CD4-positive, alpha-beta memory T cell (primary cell): ENCODE data around the gene RNF157. TPM values are rescaled to one million over a fixed set of nuclear protein-coding genes. Genes with fewer than 3 reads are reported as not detected.

ENCODE experiments used
- CTCF ChIA-PET: fragments of 350-600 bp; sonication (Branson Sonifier 250); formaldehyde crosslinking; loops from one replicate; lab custom pipeline; 2021; ENCODE audit warnings: inconsistent platforms; ENCODE audit not compliant: partially characterized antibody; lab: Charles Lee
- POLR2A ChIA-PET: fragments of 350-600 bp; sonication (Branson Sonifier 250); formaldehyde crosslinking; loops from one replicate; lab custom pipeline; 2021; ENCODE audit not compliant: partially characterized antibody; lab: Charles Lee
- DNase-seq, 5 donors: peaks; one replicate each; pipeline versions ENCODE4 v3.0.0 to v3.0.0-alpha.2; 2020 to 2022; ENCODE audit warnings: mixed read lengths in 1 of 5
- H3K27ac ChIP-seq: one replicate; pipeline ENCODE4 v1.7.0; 2013; ENCODE audit warnings: low read depth, low read length
- H3K27me3 ChIP-seq: 2 replicates; pipeline ENCODE4 v1.7.0; 2013; ENCODE audit warnings: mild to moderate bottlenecking, low read length, moderate library complexity; ENCODE audit not compliant: insufficient read depth
- H3K36me3 ChIP-seq: 2 replicates; pipeline ENCODE4 v1.7.0; 2013; ENCODE audit warnings: mild to moderate bottlenecking, low read length, moderate library complexity; ENCODE audit not compliant: insufficient read depth
- H3K4me1 ChIP-seq: 2 replicates; pipeline ENCODE4 v1.7.0; 2013; ENCODE audit warnings: mild to moderate bottlenecking, low read length, moderate library complexity; ENCODE audit not compliant: insufficient read depth
- H3K4me3 ChIP-seq, 2 donors: one replicate each; pipeline ENCODE4 v1.7.0; 2013; ENCODE audit warnings: low read length in 2 of 2, mild to moderate bottlenecking in 1 of 2
- H3K9me3 ChIP-seq, 2 donors: one replicate each; pipeline ENCODE4 v1.7.0; 2013; ENCODE audit warnings: low read length in 2 of 2, control low read depth in 1 of 2; ENCODE audit not compliant: control insufficient read depth in 1 of 2
- H3K27ac Mint-ChIP-seq, 7 donors: one replicate each; pipeline ENCODE4 v1.8.0; 2020 to 2021; ENCODE audit warnings: mixed read lengths in 7 of 7, mild to moderate bottlenecking in 6 of 7, inconsistent platforms in 3 of 7, moderate library complexity in 3 of 7
- H3K27me3 Mint-ChIP-seq, 2 donors: one replicate each; pipeline ENCODE4 v1.8.0; 2020 to 2021; ENCODE audit warnings: mixed read lengths in 2 of 2
- H3K36me3 Mint-ChIP-seq, 2 donors: one replicate each; pipeline ENCODE4 v1.8.0; 2020 to 2021; ENCODE audit warnings: mixed read lengths in 2 of 2, inconsistent platforms in 1 of 2, mild to moderate bottlenecking in 1 of 2
- H3K4me1 Mint-ChIP-seq, 4 donors: one replicate each; pipeline ENCODE4 v1.8.0; 2020 to 2021; ENCODE audit warnings: mixed read lengths in 4 of 4, mild to moderate bottlenecking in 1 of 4
- H3K4me3 Mint-ChIP-seq, 8 donors: one replicate each; pipeline ENCODE4 v1.8.0; 2020 to 2021; ENCODE audit warnings: mixed read lengths in 8 of 8, mild to moderate bottlenecking in 7 of 8, moderate library complexity in 6 of 8, inconsistent platforms in 3 of 8
- H3K9me3 Mint-ChIP-seq, 8 donors: one replicate each; pipeline ENCODE4 v1.8.0; 2020 to 2021; ENCODE audit warnings: mixed read lengths in 8 of 8, mild to moderate bottlenecking in 5 of 8, inconsistent platforms in 3 of 8, moderate library complexity in 1 of 8
- intact Hi-C: fragments of 100-400 bp; cut with micrococcal nuclease; formaldehyde crosslinking; loops from one replicate; pipeline ENCODE4 v1.15.1; 2023
- polyA plus RNA-seq, 2 donors: library from polyadenylated mRNA; unstranded; fragments of 300-500 nt; fragmentation: Illumina TruSeq; gene quantifications; one replicate each; pipeline ENCODE4 v1.2.3, GENCODE V29; 2021
- total RNA-seq, 2 experiments: library from RNA; stranded (reverse); gene quantifications; one replicate each; pipeline ENCODE4 v1.2.3, GENCODE V29; 2021

RNF157 gene
- 10 to 100 TPM; 19.5 to 22.5 TPM for total RNA-seq
- polyA plus RNA-seq: 10 to 100 TPM in 1 of 2 donors, 1 to 10 TPM in 1; 4.0 to 20.5 TPM

- Mint-ChIP-seq H3K4me1 (peaks cover 19 to 72% (median 47%) of the 10 kb centered on the region in 4 donors), H3K27ac (peak within 1 kb of the TSS; percentile 86 to 96 (median 93)), H3K4me3 (peak within 1 kb of the TSS; percentile 89 to 98 (median 92)), H3K36me3 (peaks cover 3% of the 10 kb centered on the region in 2 donors), H3K27me3 (no peaks in the 10 kb centered on the region), H3K9me3 (peaks cover 0 to 4% (median 0%) of the 10 kb centered on the region in 8 donors)
- H3K27me3 ChIP-seq: no peaks in the 10 kb centered on the region
- intact Hi-C loops: no loop called here
- POLR2A ChIA-PET: interaction anchor here (0.6 to 19.8 kb wide), 12 partner anchors 10 to 119 kb away, joined by 3 to 620 read pairs (median 5); partner anchors contain the start of gene UBALD2
- CTCF ChIA-PET: interaction anchor here (1.0 to 1.8 kb wide), 5 partner anchors 22 to 117 kb away, joined by 3 to 5 read pairs (median 4); no protein-coding TSS in a partner anchor
- H3K27ac ChIP-seq: peak within 1 kb of the TSS; percentile 50
- peak within 1 kb of the TSS; percentile 70 to 71 for H3K4me3 ChIP-seq
- no peaks in the 10 kb centered on the region for H3K36me3 ChIP-seq
- H3K4me1 ChIP-seq: peaks cover 51% of the 10 kb centered on the region
- no peaks in the 10 kb centered on the region for H3K9me3 ChIP-seq
- peak; percentile 61 to 76 (median 72) for DNase-seq
Observed at GRCh38 chr17:76240461-76241203, at the start of gene RNF157. RNF157 (minus strand) TSS chr17:76240493; CDS start chr17:76240240, 253 bp downstream.

GRCh38 chr17:76281573-76282371 is 41.5 kb upstream of the RNF157 start:
- H3K4me1 Mint-ChIP-seq: peaks cover 4 to 5% (median 4%) of the 10 kb centered on the region in 4 donors
- peak overlapping the region in 1 of 7 donors; percentile 16 for H3K27ac Mint-ChIP-seq
- intact Hi-C loops: no loop called here
- Histone ChIP-seq H3K27me3 (no peaks in the 10 kb centered on the region), H3K4me3 (no peak overlapping the region), H3K9me3 (no peaks in the 10 kb centered on the region), H3K4me1 (peaks cover 5% of the 10 kb centered on the region), H3K27ac (no peak overlapping the region), H3K36me3 (no peaks in the 10 kb centered on the region)
- no peak overlapping the region for H3K4me3 Mint-ChIP-seq
- H3K9me3 Mint-ChIP-seq: no peaks in the 10 kb centered on the region
- H3K27me3 Mint-ChIP-seq: no peaks in the 10 kb centered on the region
- POLR2A ChIA-PET: interaction anchor here (1.0 to 5.2 kb wide), 4 partner anchors 12 to 160 kb away, joined by 3 to 53 read pairs (median 30); no protein-coding TSS in a partner anchor
- CTCF ChIA-PET: interaction anchor here (1.4 to 6.5 kb wide), 8 partner anchors 16 to 268 kb away, joined by 3 to 232 read pairs (median 38); partner anchors contain the start of genes FOXJ1 and UBALD2
- H3K36me3 Mint-ChIP-seq: peaks cover 0 to 1% of the 10 kb centered on the region in 2 donors
- DNase-seq: no peak

DNA sequence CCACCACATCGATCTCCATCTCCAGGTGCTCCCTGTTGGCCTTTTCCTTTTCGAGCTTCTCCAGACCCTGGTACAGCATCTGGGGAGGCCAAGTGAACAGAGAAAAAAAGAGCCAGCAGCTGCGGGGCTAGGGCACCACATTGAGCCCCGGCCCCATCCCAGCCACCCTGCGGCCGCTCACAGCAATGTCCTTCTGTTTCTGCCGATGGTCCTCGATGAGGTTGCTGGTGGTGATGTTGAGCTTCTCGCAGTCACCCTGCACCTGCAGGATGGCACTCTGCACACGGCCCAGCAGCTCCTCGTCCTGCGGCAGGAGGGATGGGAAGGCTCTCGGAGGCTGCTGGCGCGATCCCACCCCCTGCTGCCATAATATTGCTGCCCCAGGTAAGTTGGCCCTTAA is 40.4 kb upstream of the RNF157 start:
- no peaks in the 10 kb centered on the region for H3K27me3 Mint-ChIP-seq
- H3K4me3 Mint-ChIP-seq: no peak overlapping the region
- peaks cover 0 to 1% of the 10 kb centered on the region in 2 donors for H3K36me3 Mint-ChIP-seq
- DNase-seq: no peak
- H3K27ac Mint-ChIP-seq: peak overlapping the region in 1 of 7 donors; percentile 16
- CTCF ChIA-PET: interaction anchor here (1.1 to 6.5 kb wide), 27 partner anchors 9 to 267 kb away, joined by 3 to 232 read pairs (median 15); partner anchors contain the start of genes EXOC7, FOXJ1, SRP68 and UBALD2
- H3K4me1 Mint-ChIP-seq: peaks cover 7 to 14% (median 9%) of the 10 kb centered on the region in 4 donors
- Histone ChIP-seq H3K36me3 (no peaks in the 10 kb centered on the region), H3K27me3 (no peaks in the 10 kb centered on the region), H3K4me1 (peaks cover 6% of the 10 kb centered on the region), H3K9me3 (no peaks in the 10 kb centered on the region), H3K27ac (no peak overlapping the region), H3K4me3 (no peak overlapping the region)
- H3K9me3 Mint-ChIP-seq: no peaks in the 10 kb centered on the region
- POLR2A ChIA-PET: interaction anchor here (0.8 to 5.2 kb wide), 10 partner anchors 11 to 165 kb away, joined by 3 to 53 read pairs (median 6); no protein-coding TSS in a partner anchor
- intact Hi-C loops: no loop called here

GRCh38 chr17:76279742-76280287 is 39.5 kb upstream of the RNF157 start:
- H3K4me1 ChIP-seq: peaks cover 10% of the 10 kb centered on the region
- Mint-ChIP-seq H3K9me3 (no peaks in the 10 kb centered on the region), H3K4me1 (peaks cover 7 to 21% (median 10%) of the 10 kb centered on the region in 4 donors), H3K36me3 (peaks cover 0 to 1% of the 10 kb centered on the region in 2 donors), H3K4me3 (no peak overlapping the region), H3K27ac (peak overlapping the region in 3 of 7 donors; percentile 25 to 77 (median 59)), H3K27me3 (no peaks in the 10 kb centered on the region)
- intact Hi-C loops: loop anchor here (1.0 kb wide), 5 partner anchors 19 to 266 kb away; no protein-coding TSS in a partner anchor
- no peaks in the 10 kb centered on the region for H3K36me3 ChIP-seq
- CTCF ChIA-PET: interaction anchor here (0.5 to 6.5 kb wide), 60 partner anchors 8 to 347 kb away, joined by 3 to 232 read pairs (median 6); partner anchors contain the start of genes EXOC7, FOXJ1, SRP68 and UBALD2
- POLR2A ChIA-PET: interaction anchor here (0.6 to 5.2 kb wide), 22 partner anchors 10 to 266 kb away, joined by 3 to 53 read pairs (median 5); partner anchors contain the start of genes EXOC7, FOXJ1 and UBALD2
- H3K27ac ChIP-seq: no peak overlapping the region
- DNase-seq: no peak
- H3K4me3 ChIP-seq: no peak overlapping the region
- no peaks in the 10 kb centered on the region for H3K27me3 ChIP-seq
- H3K9me3 ChIP-seq: no peaks in the 10 kb centered on the region

- no peaks in the 10 kb centered on the region for H3K27me3 ChIP-seq
- H3K4me1 ChIP-seq: peaks cover 17% of the 10 kb centered on the region
- Mint-ChIP-seq H3K9me3 (no peaks in the 10 kb centered on the region), H3K36me3 (peaks cover 0 to 1% of the 10 kb centered on the region in 2 donors), H3K4me3 (no peak overlapping the region), H3K27ac (peak overlapping the region in 3 of 7 donors; percentile 25 to 77 (median 59)), H3K27me3 (no peaks in the 10 kb centered on the region), H3K4me1 (peaks cover 7 to 28% (median 10%) of the 10 kb centered on the region in 4 donors)
- intact Hi-C loops: loop anchor here (1.0 kb wide), 5 partner anchors 20 to 265 kb away; no protein-coding TSS in a partner anchor
- DNase-seq: peak; percentile 78 to 84 (median 79)
- CTCF ChIA-PET: interaction anchor here (0.5 to 6.5 kb wide), 61 partner anchors 9 to 346 kb away, joined by 3 to 232 read pairs (median 6); partner anchors contain the start of genes EXOC7, FOXJ1, SRP68 and UBALD2
- H3K27ac ChIP-seq: no peak overlapping the region
- H3K4me3 ChIP-seq: no peak overlapping the region
- POLR2A ChIA-PET: interaction anchor here (0.5 to 5.2 kb wide), 21 partner anchors 9 to 265 kb away, joined by 3 to 53 read pairs (median 5); partner anchors contain the start of genes EXOC7, FOXJ1 and UBALD2
- H3K9me3 ChIP-seq: no peaks in the 10 kb centered on the region
- H3K36me3 ChIP-seq: no peaks in the 10 kb centered on the region
Observed at GRCh38 chr17:76278952-76279741, 38.9 kb upstream of the RNF157 start.
